Measurements from ENCODE around the gene TPM1. TPM values are rescaled to one million over a fixed set of nuclear protein-coding genes. Genes with fewer than 3 reads are reported as not detected.

Gene TPM1
- polyA plus RNA-seq, 2 donors: 135 to 322 TPM

DNA sequence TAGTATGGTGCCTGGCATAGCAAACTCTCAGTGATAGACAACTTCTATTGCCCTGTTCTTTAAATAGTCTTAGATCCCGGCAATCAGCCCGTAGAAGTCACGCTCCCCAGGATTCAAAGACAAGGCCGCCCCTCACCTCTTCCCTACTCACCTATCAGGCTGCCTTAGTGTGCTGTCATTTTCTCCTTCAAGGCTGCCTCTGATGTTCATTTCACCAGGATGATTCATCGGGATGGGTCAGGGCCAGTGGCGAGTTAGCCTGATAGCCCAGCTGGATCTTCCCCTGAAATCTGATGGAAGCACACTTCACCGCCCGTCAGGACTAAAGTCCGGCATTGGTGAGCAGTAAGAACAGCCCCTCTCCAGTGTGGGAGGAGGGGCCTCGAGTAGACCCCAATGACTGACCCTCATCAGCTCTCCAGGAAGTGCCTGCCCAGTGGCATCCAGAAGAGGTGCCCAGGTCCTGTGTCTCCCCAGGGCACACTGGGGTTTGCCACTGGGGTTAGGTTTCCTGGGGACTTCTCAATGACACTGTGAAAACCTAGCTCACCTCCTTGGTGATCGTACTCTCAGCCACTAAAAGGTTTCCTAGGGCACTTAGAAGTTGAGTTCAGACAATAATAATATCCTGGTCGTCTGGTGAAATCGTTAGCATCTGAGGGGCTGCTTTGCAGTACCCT is 37.5 kb downstream of the TPM1 start:
- 77 to 87% methylated on average over 13 of the region's 13 CpGs for WGBS, 2 donors
- Histone ChIP-seq H3K27ac (ENCODE audit: low read depth in 2 of 2, low read length in 1 of 2) (no peak overlapping the region), H3K36me3 (ENCODE audit: control insufficient read depth in 2 of 2, insufficient read depth in 2 of 2, low read length in 1 of 2) (no peaks in the 10 kb centered on the region), H3K9me3 (ENCODE audit: control insufficient read depth in 2 of 2, insufficient read depth in 1 of 2, low read depth in 1 of 2, low read length in 1 of 2) (no peaks in the 10 kb centered on the region), H3K4me1 (ENCODE audit: control insufficient read depth in 2 of 2, insufficient read depth in 2 of 2, low read length in 1 of 2) (no peaks in the 10 kb centered on the region), H3K4me3 (ENCODE audit: low read depth in 1 of 2, low read length in 2 of 2) (no peak overlapping the region), H3K27me3 (ENCODE audit: control insufficient read depth in 1 of 2, insufficient read depth in 2 of 2, low read length in 2 of 2) (no peaks in the 10 kb centered on the region)

DNA sequence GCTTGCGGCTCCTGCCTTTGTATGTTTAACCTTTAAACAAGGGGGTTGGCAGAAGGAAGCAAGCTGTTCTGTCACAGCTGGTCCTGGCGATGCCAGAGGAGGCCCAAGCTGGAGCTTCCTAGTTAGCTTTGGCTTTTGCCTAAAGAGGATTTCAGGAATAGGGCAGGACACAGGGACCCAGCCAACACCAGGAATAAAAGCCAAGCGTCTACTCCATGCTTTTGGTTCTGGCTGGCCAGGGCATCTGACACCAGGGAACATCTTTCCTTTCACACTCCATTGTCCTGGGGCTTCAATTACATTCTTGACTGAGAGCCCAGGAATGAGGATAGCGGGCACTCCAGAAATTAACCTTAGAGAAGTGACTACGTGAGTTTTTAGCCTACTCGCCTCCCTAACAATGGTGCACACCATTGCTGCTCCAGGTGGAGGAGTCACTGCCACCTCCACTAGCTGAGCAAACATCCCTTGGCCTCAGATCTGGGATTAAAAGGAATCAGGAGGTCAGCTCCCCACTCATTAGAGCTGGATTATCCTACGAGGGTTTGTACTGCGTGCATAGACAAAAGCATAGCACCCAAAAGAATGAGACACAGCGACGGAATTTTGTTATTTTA is 38.2 kb downstream of the TPM1 start:
- Histone ChIP-seq H3K27ac (ENCODE audit: low read depth in 2 of 2, low read length in 1 of 2) (no peak overlapping the region), H3K4me3 (ENCODE audit: low read depth in 1 of 2, low read length in 2 of 2) (no peak overlapping the region), H3K27me3 (ENCODE audit: control insufficient read depth in 1 of 2, insufficient read depth in 2 of 2, low read length in 2 of 2) (no peaks in the 10 kb centered on the region), H3K36me3 (ENCODE audit: control insufficient read depth in 2 of 2, insufficient read depth in 2 of 2, low read length in 1 of 2) (no peaks in the 10 kb centered on the region), H3K9me3 (ENCODE audit: control insufficient read depth in 2 of 2, insufficient read depth in 1 of 2, low read depth in 1 of 2, low read length in 1 of 2) (no peaks in the 10 kb centered on the region), H3K4me1 (ENCODE audit: control insufficient read depth in 2 of 2, insufficient read depth in 2 of 2, low read length in 1 of 2) (no peaks in the 10 kb centered on the region)
- 80 to 82% methylated on average over 10 of the region's 10 CpGs for WGBS, 2 donors

DNA sequence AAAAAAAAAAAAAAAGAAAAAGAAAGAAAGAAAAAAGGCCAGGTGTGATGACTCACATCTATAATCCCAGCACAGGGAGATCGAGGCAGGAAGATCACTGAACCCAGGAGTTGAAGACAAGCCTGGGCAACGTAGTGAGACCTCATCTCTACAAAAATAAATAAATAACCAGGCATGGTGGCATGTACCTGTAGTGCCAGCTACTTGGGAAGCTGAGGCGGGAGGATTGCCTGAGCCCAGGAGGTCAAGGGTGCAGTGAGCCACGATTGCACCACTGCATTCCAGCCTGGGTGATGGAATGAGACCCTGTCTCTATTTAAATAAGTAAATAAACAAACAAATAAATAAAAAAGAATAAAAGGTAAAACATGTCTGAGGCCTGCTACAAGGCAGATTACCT is 39.8 kb downstream of the TPM1 start:
- Histone ChIP-seq H3K4me1 (ENCODE audit: control insufficient read depth in 2 of 2, insufficient read depth in 2 of 2, low read length in 1 of 2) (no peaks in the 10 kb centered on the region), H3K36me3 (ENCODE audit: control insufficient read depth in 2 of 2, insufficient read depth in 2 of 2, low read length in 1 of 2) (no peaks in the 10 kb centered on the region), H3K4me3 (ENCODE audit: low read depth in 1 of 2, low read length in 2 of 2) (no peak overlapping the region), H3K9me3 (ENCODE audit: control insufficient read depth in 2 of 2, insufficient read depth in 1 of 2, low read depth in 1 of 2, low read length in 1 of 2) (no peaks in the 10 kb centered on the region), H3K27ac (ENCODE audit: low read depth in 2 of 2, low read length in 1 of 2) (no peak overlapping the region), H3K27me3 (ENCODE audit: control insufficient read depth in 1 of 2, insufficient read depth in 2 of 2, low read length in 2 of 2) (no peaks in the 10 kb centered on the region)
- WGBS, 2 donors: 58 to 60% methylated on average over 4 of the region's 4 CpGs

DNA sequence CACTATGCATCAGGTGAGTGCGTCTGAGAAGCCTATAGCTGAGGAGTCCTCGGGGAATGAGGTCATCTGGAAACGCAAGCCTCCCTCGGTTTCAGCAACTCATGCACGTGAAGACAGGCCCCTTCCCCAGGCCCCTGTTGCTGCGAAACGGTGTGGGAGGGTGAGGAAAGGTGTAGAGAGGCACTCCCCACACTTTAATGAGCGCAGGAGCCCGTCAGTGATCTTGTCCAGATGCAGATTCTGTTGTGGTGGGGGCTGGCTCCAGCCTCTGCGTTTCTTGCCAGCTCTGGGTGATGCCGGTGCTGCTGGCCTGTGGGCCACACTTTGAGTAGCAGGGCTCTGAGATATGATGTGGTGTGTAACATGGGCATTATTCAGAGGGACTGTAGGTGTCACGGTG is 40.5 kb downstream of the TPM1 start:
- Histone ChIP-seq H3K36me3 (ENCODE audit: control insufficient read depth in 2 of 2, insufficient read depth in 2 of 2, low read length in 1 of 2) (no peaks in the 10 kb centered on the region), H3K9me3 (ENCODE audit: control insufficient read depth in 2 of 2, insufficient read depth in 1 of 2, low read depth in 1 of 2, low read length in 1 of 2) (no peaks in the 10 kb centered on the region), H3K4me1 (ENCODE audit: control insufficient read depth in 2 of 2, insufficient read depth in 2 of 2, low read length in 1 of 2) (no peaks in the 10 kb centered on the region), H3K27ac (ENCODE audit: low read depth in 2 of 2, low read length in 1 of 2) (no peak overlapping the region), H3K27me3 (ENCODE audit: control insufficient read depth in 1 of 2, insufficient read depth in 2 of 2, low read length in 2 of 2) (no peaks in the 10 kb centered on the region), H3K4me3 (ENCODE audit: low read depth in 1 of 2, low read length in 2 of 2) (no peak overlapping the region)
- 85 to 91% methylated on average over 12 of the region's 12 CpGs for WGBS, 2 donors

DNA sequence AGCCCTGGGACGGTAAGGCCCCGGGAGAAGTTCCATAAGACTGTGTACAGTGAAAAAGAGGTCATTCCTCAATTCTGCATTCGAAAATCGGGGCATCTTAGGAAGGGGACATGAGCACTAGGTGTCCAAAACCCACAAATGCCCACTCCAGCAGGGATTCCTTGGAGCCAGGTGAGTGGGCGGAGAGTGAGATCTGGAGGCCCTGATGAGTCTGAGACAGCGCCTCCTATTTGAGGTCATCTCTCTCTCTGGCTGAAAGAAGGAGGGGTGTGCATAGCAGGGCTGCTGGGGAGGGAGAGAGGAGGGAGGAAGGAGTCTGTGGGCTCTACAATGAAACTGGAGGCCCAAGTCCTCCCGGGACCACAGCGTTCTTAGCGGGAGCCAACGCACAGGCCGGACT is 41.0 kb downstream of the TPM1 start:
- H3K4me3 ChIP-seq (ENCODE audit: low read depth in 1 of 2, low read length in 2 of 2): no peak overlapping the region
- no peaks in the 10 kb centered on the region for H3K27me3 ChIP-seq (ENCODE audit: control insufficient read depth in 1 of 2, insufficient read depth in 2 of 2, low read length in 2 of 2)
- H3K4me1 ChIP-seq (ENCODE audit: control insufficient read depth in 2 of 2, insufficient read depth in 2 of 2, low read length in 1 of 2): no peaks in the 10 kb centered on the region
- no peak overlapping the region for H3K27ac ChIP-seq (ENCODE audit: low read depth in 2 of 2, low read length in 1 of 2)
- WGBS, 2 donors: 91 to 92% methylated on average over 11 of the region's 11 CpGs
- H3K36me3 ChIP-seq (ENCODE audit: control insufficient read depth in 2 of 2, insufficient read depth in 2 of 2, low read length in 1 of 2): no peaks in the 10 kb centered on the region
- H3K9me3 ChIP-seq (ENCODE audit: control insufficient read depth in 2 of 2, insufficient read depth in 1 of 2, low read depth in 1 of 2, low read length in 1 of 2): no peaks in the 10 kb centered on the region

DNA sequence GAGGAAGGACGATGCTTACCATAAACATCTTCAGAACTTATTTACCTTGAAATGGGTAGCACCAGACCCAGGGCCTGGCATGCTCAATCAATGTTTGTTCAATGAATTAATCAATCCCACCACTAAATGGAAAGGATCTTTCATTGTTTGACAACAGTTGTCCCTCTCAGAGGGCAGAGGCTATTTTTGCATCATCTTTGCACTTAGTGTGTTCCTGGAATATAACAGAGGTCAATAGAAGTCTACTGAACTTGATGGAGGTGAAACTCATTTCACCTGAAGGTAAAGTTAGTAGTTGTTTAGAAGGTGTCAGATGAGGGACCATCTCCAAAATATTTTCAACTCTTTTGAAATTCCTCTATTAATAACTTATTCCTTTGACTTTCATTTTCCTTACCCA is 42.3 kb downstream of the TPM1 start:
- H3K9me3 ChIP-seq (ENCODE audit: control insufficient read depth in 2 of 2, insufficient read depth in 1 of 2, low read depth in 1 of 2, low read length in 1 of 2): no peaks in the 10 kb centered on the region
- no peak overlapping the region for H3K4me3 ChIP-seq (ENCODE audit: low read depth in 1 of 2, low read length in 2 of 2)
- H3K4me1 ChIP-seq (ENCODE audit: control insufficient read depth in 2 of 2, insufficient read depth in 2 of 2, low read length in 1 of 2): peaks cover 0 to 4% of the 10 kb centered on the region in 2 donors
- H3K27me3 ChIP-seq (ENCODE audit: control insufficient read depth in 1 of 2, insufficient read depth in 2 of 2, low read length in 2 of 2): no peaks in the 10 kb centered on the region
- 83 to 95% methylated on average over 1 of the region's 1 CpG for WGBS, 2 donors
- H3K36me3 ChIP-seq (ENCODE audit: control insufficient read depth in 2 of 2, insufficient read depth in 2 of 2, low read length in 1 of 2): no peaks in the 10 kb centered on the region
- no peak overlapping the region for H3K27ac ChIP-seq (ENCODE audit: low read depth in 2 of 2, low read length in 1 of 2)

DNA sequence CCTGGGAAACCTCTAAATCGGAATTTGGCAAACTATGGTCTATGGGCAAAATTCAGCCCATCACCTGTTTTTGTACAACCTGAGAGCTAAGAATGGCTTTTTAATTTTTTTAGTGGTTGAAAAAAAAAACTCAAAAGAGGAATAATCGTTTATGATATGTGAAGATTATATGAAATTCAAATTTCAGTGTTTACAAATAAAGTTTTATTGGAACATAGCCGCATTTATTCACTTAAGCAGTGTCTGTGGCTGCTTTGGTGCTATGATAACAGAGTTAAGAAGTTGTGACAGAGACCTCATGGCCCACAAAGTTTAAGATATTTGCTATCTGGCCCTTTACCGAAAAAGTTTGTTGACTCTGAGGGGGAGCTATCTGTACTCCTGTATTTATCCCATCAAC is 42.7 kb downstream of the TPM1 start:
- H3K4me3 ChIP-seq (ENCODE audit: low read depth in 1 of 2, low read length in 2 of 2): no peak overlapping the region
- no peaks in the 10 kb centered on the region for H3K9me3 ChIP-seq (ENCODE audit: control insufficient read depth in 2 of 2, insufficient read depth in 1 of 2, low read depth in 1 of 2, low read length in 1 of 2)
- no peaks in the 10 kb centered on the region for H3K27me3 ChIP-seq (ENCODE audit: control insufficient read depth in 1 of 2, insufficient read depth in 2 of 2, low read length in 2 of 2)
- WGBS, 2 donors: 91 to 93% methylated on average over 4 of the region's 4 CpGs
- H3K4me1 ChIP-seq (ENCODE audit: control insufficient read depth in 2 of 2, insufficient read depth in 2 of 2, low read length in 1 of 2): peaks cover 0 to 4% of the 10 kb centered on the region in 2 donors
- no peak overlapping the region for H3K27ac ChIP-seq (ENCODE audit: low read depth in 2 of 2, low read length in 1 of 2)
- no peaks in the 10 kb centered on the region for H3K36me3 ChIP-seq (ENCODE audit: control insufficient read depth in 2 of 2, insufficient read depth in 2 of 2, low read length in 1 of 2)

DNA sequence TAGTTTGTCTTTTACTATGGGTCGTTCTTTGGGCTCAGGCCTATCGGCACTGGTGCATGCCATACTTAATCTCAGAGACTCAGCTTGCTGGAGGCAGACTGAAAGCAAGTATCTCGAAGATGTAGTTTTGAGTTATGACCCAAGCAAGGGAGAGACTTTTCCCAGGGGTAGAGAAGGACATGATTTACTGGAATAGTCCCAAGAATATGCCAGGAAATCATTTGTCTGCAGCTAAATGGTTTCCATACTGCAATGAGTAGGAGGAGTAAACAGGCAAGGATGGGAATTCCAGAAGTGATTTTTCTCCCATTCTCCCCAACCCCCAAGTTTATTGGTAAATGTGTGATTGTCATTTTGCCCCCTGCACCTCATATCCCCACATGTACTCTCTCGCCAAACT is 43.7 kb downstream of the TPM1 start:
- H3K27ac ChIP-seq (ENCODE audit: low read depth in 2 of 2, low read length in 1 of 2): no peak overlapping the region
- peaks cover 0 to 4% of the 10 kb centered on the region in 2 donors for H3K4me1 ChIP-seq (ENCODE audit: control insufficient read depth in 2 of 2, insufficient read depth in 2 of 2, low read length in 1 of 2)
- 64 to 71% methylated on average over 4 of the region's 4 CpGs for WGBS, 2 donors
- H3K36me3 ChIP-seq (ENCODE audit: control insufficient read depth in 2 of 2, insufficient read depth in 2 of 2, low read length in 1 of 2): no peaks in the 10 kb centered on the region
- H3K9me3 ChIP-seq (ENCODE audit: control insufficient read depth in 2 of 2, insufficient read depth in 1 of 2, low read depth in 1 of 2, low read length in 1 of 2): no peaks in the 10 kb centered on the region
- no peak overlapping the region for H3K4me3 ChIP-seq (ENCODE audit: low read depth in 1 of 2, low read length in 2 of 2)
- H3K27me3 ChIP-seq (ENCODE audit: control insufficient read depth in 1 of 2, insufficient read depth in 2 of 2, low read length in 2 of 2): no peaks in the 10 kb centered on the region

DNA sequence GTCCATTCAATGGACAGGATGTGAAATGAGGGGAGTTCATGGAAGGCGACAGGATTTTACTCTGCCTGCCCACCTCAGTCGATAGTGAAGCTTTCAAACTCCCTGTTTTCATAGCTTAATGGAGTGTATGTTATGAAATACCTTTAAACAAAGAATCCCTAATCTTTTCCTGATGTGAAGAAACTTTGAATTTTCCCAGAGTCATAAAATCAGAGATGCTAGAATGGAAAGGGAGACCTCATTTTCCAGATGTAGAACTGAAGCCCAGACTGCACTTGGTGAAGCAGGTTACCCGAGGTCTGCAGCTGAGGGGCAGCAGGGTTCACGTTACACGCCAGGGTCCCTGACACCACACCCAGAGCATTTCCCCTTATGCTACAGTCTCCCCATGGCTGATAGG is 44.4 kb downstream of the TPM1 start:
- Histone ChIP-seq H3K27me3 (ENCODE audit: control insufficient read depth in 1 of 2, insufficient read depth in 2 of 2, low read length in 2 of 2) (no peaks in the 10 kb centered on the region), H3K36me3 (ENCODE audit: control insufficient read depth in 2 of 2, insufficient read depth in 2 of 2, low read length in 1 of 2) (no peaks in the 10 kb centered on the region), H3K4me3 (ENCODE audit: low read depth in 1 of 2, low read length in 2 of 2) (no peak overlapping the region), H3K4me1 (ENCODE audit: control insufficient read depth in 2 of 2, insufficient read depth in 2 of 2, low read length in 1 of 2) (peaks cover 0 to 4% of the 10 kb centered on the region in 2 donors), H3K27ac (ENCODE audit: low read depth in 2 of 2, low read length in 1 of 2) (no peak overlapping the region), H3K9me3 (ENCODE audit: control insufficient read depth in 2 of 2, insufficient read depth in 1 of 2, low read depth in 1 of 2, low read length in 1 of 2) (no peaks in the 10 kb centered on the region)
- WGBS, 2 donors: 65 to 73% methylated on average over 5 of the region's 5 CpGs
